Activated naive CD4-positive, alpha-beta T cell treated with anti-CD3 and anti-CD28 coated beads, Interleukin-2, amount 10 ng/mL, durations not matched to agents 7 days and 5 days (primary cell): Measurements from ENCODE around the gene RAB3C.

Experiments used
- CTCF ChIA-PET: fragments of 350-600 bp; sonication (Branson Sonifier 250); formaldehyde crosslinking; loops from one replicate; lab custom pipeline; 2021; ENCODE audit warnings: antibody characterized with exemption; lab: Charles Lee
- DNase-seq: peaks from one replicate; pipeline ENCODE4 v3.0.0-alpha.2; 2020
- H3K27ac Mint-ChIP-seq: one replicate; pipeline ENCODE4 v1.8.0; 2021; ENCODE audit warnings: mild to moderate bottlenecking, moderate library complexity, mixed read lengths
- H3K27me3 Mint-ChIP-seq: one replicate; pipeline ENCODE4 v1.8.0; 2021; ENCODE audit warnings: mild to moderate bottlenecking, mixed read lengths
- H3K36me3 Mint-ChIP-seq: one replicate; pipeline ENCODE4 v1.8.0; 2021; ENCODE audit warnings: mixed read lengths
- H3K4me1 Mint-ChIP-seq: one replicate; pipeline ENCODE4 v1.8.0; 2021; ENCODE audit warnings: mixed read lengths
- H3K4me3 Mint-ChIP-seq: one replicate; pipeline ENCODE4 v1.8.0; 2021; ENCODE audit warnings: mild to moderate bottlenecking, moderate library complexity, mixed read lengths
- H3K9me3 Mint-ChIP-seq: one replicate; pipeline ENCODE4 v1.8.0; 2021; ENCODE audit warnings: mixed read lengths

Gene RAB3C

DNA sequence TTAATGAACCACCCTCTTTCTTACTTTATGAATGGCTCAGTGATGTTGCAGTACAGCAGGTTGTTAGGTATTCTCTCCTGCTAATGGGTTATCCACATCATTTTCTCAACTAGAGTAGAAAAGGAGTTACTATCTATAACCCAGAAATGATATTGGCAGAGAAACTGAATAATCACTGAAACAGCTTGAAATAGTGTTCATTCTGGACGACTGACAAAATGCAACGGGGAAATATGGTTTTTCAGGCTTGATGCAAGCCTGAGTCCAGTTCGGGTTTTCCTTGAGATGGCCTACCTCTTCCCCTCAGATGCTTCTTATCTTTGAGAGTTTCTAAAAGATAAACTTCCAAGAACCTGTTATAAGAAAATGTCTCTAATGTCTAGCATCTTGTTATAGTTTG, 187.3 kb downstream of the RAB3C start:
- Mint-ChIP-seq H3K36me3 (no peaks in the 10 kb centered on the region), H3K27me3 (peaks cover 11% of the 10 kb centered on the region), H3K4me1 (no peaks in the 10 kb centered on the region)

DNA sequence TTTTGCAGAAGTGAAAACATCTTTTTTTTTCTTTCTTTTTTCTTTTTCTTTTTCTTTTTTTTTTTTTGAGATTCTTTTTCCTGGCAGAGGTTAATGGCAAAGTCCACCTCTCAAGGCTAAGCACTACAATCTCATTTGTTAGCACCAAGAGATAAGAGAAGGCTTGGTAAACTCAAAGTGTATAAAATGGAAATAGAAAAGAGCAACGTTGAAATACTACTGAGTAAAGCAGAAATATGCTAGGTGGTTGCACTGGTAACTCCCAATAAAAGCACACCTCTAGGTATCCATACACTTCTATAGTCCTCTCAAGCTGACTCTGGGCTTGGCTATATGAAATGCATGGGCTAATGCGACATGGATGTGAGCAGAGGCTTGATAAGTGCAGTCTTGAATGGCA, 188.9 kb downstream of the RAB3C start:
- Mint-ChIP-seq H3K36me3 (no peaks in the 10 kb centered on the region), H3K4me1 (no peaks in the 10 kb centered on the region), H3K4me3 (no peak overlapping the region), H3K9me3 (no peaks in the 10 kb centered on the region), H3K27ac (no peak overlapping the region), H3K27me3 (peaks cover 12% of the 10 kb centered on the region)
- CTCF ChIA-PET: no interaction called here
- no peak for DNase-seq

More for the DNA sequence above, 187.3 kb downstream of the RAB3C start:
- Mint-ChIP-seq H3K27ac (no peak overlapping the region), H3K9me3 (no peaks in the 10 kb centered on the region), H3K4me3 (no peak overlapping the region)
- DNase-seq: no peak
- CTCF ChIA-PET: no interaction called here

DNA sequence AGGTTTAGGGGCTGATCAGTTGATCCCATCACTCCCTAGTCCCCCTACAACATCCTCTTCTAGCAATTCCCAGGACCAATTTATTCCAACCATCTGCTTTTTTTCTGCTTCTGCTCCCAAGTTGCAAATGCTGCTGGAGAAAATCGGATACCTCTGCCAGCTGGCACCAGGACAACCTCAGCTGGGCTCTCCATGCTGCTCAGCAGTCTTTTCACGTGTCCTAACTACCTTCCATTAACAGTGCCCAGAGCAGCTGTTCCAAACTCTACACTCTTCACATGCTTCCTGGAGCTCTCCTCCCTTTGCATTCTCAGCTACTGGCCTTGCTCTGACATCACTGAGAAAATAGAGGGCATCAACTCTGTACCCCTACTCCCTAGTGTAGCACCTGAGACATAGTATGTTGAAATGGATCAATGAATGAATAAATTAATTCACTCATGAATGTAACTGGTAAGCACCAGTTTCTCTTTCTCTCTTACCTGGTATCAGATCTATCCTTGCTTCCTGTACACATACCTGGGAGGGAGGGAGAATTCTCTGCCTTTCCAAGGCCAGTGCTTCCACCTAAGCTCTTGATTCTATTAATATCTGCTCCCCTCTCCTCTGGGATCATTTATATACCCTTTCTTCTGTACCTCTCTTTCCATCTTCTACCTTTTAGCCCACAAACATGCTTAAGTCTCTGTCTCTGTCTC, 191.0 kb downstream of the RAB3C start:
- no peaks in the 10 kb centered on the region for H3K4me1 Mint-ChIP-seq
- H3K9me3 Mint-ChIP-seq: no peaks in the 10 kb centered on the region
- H3K27me3 Mint-ChIP-seq: peaks cover 12% of the 10 kb centered on the region
- H3K27ac Mint-ChIP-seq: no peak overlapping the region
- H3K4me3 Mint-ChIP-seq: no peak overlapping the region
- CTCF ChIA-PET: no interaction called here
- no peak for DNase-seq
- H3K36me3 Mint-ChIP-seq: no peaks in the 10 kb centered on the region

DNA sequence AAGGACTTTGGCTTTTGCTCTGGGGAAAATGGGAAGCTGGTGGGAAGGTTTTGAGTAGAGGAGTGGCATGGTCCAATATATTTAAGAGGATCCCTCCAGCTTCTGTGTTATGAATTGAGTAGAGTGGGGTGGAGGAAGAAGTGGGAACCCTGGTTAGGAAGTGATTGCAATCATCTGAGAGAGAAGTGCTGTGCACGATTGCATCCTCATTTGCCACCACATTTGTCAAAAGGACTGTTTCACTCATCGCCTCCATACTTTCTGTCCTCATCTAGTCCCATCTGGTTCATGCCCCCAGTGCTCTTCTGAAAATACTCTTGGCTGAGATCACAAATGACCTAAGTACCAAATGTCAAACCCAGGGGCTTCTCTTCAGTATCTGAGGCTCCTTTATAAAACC, 192.1 kb downstream of the RAB3C start:
- peaks cover 12% of the 10 kb centered on the region for H3K27me3 Mint-ChIP-seq
- H3K4me1 Mint-ChIP-seq: no peaks in the 10 kb centered on the region
- DNase-seq: no peak
- no peak overlapping the region for H3K27ac Mint-ChIP-seq
- H3K4me3 Mint-ChIP-seq: no peak overlapping the region
- CTCF ChIA-PET: no interaction called here
- H3K9me3 Mint-ChIP-seq: no peaks in the 10 kb centered on the region
- no peaks in the 10 kb centered on the region for H3K36me3 Mint-ChIP-seq

DNA sequence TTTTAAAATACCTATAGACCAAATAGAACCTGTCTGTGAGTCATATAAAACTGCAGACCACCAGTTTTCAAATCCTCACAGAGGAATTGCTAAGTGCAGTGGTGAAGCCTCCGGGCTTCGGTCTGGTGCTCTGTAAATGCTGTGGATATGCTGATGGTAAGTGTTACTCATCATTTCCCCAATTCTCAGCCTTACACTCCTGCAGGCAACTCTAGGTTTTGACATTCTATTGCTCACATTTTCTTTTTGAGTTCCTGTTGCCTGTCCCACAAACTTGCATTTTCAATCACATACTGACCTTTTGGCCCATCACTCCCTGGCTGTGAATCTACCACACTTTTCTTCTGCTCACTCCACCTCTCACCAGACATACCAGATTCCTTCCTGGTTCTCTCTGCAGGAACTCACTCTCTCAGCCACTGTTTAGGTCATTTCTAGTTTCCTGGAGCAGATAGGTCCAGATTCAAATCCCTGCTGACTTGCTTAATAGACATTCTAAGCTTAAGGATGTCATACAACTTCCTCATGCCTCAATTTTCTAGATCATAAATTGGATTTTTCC, 192.9 kb downstream of the RAB3C start:
- Mint-ChIP-seq H3K27ac (no peak overlapping the region), H3K4me3 (no peak overlapping the region), H3K27me3 (peaks cover 12% of the 10 kb centered on the region), H3K4me1 (no peaks in the 10 kb centered on the region), H3K36me3 (no peaks in the 10 kb centered on the region), H3K9me3 (no peaks in the 10 kb centered on the region)
- DNase-seq: no peak
- CTCF ChIA-PET: interaction anchor here (1.0 kb wide), 1 partner anchor 39 kb away, joined by 3 read pairs; no protein-coding TSS in a partner anchor

DNA sequence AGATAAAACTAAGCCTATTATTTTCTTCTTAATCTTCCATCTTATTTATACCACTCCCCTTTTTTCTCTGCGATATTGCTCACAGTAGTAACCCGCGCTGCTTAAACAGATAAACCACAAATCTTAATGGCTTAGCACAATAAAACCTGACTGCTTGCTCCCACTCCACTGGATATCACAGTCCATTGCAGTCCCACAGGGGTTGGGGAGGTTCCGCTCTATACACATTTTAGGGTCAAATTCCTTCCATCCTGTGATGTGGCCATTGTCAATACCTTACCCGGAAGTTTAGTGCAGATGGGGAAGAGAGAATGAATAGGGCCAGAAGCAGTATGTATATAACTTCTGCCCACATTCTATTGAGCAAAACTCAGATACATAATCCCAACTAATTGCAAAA, 193.7 kb downstream of the RAB3C start:
- H3K27ac Mint-ChIP-seq: no peak overlapping the region

DNA sequence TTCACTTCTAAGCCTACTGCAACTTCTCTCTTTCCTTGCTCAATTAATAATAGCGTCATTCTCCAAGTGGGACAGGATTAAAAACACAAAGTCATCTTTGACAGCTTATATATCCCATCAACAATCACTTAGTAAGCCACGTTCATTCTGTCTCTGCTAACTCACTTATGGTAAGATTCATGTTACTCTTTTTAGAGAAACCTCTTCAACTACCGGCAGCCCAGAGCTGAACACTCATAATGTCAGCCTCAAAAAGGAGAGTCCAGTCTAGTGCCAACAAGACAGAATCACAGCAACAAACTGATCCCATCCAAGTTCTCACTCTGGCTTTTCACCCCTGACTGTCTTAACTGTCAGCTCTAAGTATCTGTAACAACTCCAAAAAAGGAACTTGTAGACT, 196.0 kb downstream of the RAB3C start:
- Mint-ChIP-seq H3K9me3 (no peaks in the 10 kb centered on the region), H3K36me3 (no peaks in the 10 kb centered on the region)
- CTCF ChIA-PET: no interaction called here

More for the DNA sequence above, 193.7 kb downstream of the RAB3C start:
- Mint-ChIP-seq H3K36me3 (no peaks in the 10 kb centered on the region), H3K27me3 (peaks cover 12% of the 10 kb centered on the region), H3K9me3 (no peaks in the 10 kb centered on the region), H3K4me3 (no peak overlapping the region), H3K4me1 (no peaks in the 10 kb centered on the region)
- DNase-seq: no peak
- CTCF ChIA-PET: interaction anchor here (1.0 kb wide), 1 partner anchor 38 kb away, joined by 3 read pairs; no protein-coding TSS in a partner anchor

DNA sequence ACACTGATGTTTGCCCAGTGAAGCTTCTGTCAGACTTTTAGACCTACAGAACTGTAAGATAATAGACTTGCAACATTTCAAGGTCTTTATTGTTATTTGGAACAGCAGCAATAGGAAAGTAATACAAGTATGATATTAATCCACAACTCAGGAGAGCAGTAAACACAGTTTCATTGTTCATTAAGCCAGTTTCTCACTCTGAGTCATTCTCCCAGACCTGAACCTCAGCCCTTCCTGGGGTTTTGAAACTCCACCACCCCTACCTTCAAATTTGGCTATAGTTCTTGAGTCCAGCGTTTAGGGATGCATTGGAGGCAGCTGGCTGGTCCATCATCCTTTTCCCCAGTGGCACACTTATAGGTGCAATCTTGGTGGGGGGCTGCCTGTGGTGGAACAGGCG, 203.2 kb downstream of the RAB3C start:
- H3K9me3 Mint-ChIP-seq: no peaks in the 10 kb centered on the region
- H3K36me3 Mint-ChIP-seq: no peaks in the 10 kb centered on the region
- no peak for DNase-seq
- H3K4me3 Mint-ChIP-seq: no peak overlapping the region
- peaks cover 14% of the 10 kb centered on the region for H3K27me3 Mint-ChIP-seq
- CTCF ChIA-PET: no interaction called here
- H3K4me1 Mint-ChIP-seq: no peaks in the 10 kb centered on the region
- no peak overlapping the region for H3K27ac Mint-ChIP-seq

More for the DNA sequence above, 196.0 kb downstream of the RAB3C start:
- DNase-seq: no peak
- Mint-ChIP-seq H3K4me3 (no peak overlapping the region), H3K27me3 (peaks cover 7% of the 10 kb centered on the region), H3K4me1 (no peaks in the 10 kb centered on the region), H3K27ac (no peak overlapping the region)

DNA sequence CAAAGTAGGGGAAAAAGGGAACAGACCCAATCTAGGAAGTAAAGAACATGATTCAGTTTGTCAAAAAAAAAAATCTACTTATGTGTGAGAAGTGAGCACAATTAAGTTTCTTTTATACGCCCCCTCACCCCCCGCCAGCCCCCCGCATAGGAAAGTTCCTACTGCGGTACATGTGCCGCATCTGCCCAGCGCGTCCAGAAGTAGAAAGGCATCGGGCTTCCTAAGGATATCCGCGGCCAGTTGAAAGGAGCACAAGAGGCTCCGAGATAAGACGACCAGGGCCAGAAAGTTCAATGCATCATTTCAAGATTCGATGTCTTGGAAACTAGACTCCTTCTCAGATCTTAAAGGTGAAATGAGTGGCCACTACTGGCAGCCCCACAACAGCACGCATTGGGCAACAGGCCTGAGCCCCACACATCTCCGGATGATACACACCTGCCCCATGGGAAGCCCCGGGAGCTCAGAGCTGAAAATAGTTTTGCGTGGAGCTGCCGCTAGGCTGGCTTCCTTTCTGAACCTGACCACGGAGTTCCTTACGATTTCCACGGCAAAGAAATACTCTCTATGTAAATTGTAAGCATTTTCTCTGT, 203.9 kb downstream of the RAB3C start:
- H3K4me3 Mint-ChIP-seq: no peak overlapping the region
- no peak overlapping the region for H3K27ac Mint-ChIP-seq
- H3K4me1 Mint-ChIP-seq: no peaks in the 10 kb centered on the region
- H3K36me3 Mint-ChIP-seq: no peaks in the 10 kb centered on the region
- H3K27me3 Mint-ChIP-seq: peaks cover 16% of the 10 kb centered on the region
- no peak for DNase-seq
- CTCF ChIA-PET: no interaction called here
- H3K9me3 Mint-ChIP-seq: no peaks in the 10 kb centered on the region

DNA sequence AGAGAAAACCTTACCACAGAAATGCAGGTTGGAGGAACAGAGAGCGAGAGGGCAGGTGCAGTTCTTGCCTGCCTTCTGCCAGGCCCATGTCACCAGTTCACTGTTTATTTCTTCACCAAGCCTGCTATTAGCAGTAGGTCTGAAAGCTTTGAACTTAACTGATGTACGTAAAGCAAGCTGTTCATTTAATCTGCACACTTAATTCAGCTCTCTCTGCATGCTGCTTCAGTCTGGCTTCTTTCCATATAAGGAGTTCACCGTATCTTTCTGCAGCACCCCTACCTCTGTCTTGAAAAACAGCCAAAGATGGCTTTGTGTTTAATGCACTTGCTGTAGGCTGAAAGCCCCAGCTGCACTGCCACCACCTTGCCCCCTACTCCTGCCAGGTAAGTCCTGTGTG, 205.1 kb downstream of the RAB3C start:
- H3K9me3 Mint-ChIP-seq: no peaks in the 10 kb centered on the region
- no peaks in the 10 kb centered on the region for H3K36me3 Mint-ChIP-seq
- DNase-seq: no peak
- no peak overlapping the region for H3K4me3 Mint-ChIP-seq
- no peaks in the 10 kb centered on the region for H3K4me1 Mint-ChIP-seq
- CTCF ChIA-PET: no interaction called here
- H3K27me3 Mint-ChIP-seq: peaks cover 16% of the 10 kb centered on the region
- H3K27ac Mint-ChIP-seq: no peak overlapping the region

DNA sequence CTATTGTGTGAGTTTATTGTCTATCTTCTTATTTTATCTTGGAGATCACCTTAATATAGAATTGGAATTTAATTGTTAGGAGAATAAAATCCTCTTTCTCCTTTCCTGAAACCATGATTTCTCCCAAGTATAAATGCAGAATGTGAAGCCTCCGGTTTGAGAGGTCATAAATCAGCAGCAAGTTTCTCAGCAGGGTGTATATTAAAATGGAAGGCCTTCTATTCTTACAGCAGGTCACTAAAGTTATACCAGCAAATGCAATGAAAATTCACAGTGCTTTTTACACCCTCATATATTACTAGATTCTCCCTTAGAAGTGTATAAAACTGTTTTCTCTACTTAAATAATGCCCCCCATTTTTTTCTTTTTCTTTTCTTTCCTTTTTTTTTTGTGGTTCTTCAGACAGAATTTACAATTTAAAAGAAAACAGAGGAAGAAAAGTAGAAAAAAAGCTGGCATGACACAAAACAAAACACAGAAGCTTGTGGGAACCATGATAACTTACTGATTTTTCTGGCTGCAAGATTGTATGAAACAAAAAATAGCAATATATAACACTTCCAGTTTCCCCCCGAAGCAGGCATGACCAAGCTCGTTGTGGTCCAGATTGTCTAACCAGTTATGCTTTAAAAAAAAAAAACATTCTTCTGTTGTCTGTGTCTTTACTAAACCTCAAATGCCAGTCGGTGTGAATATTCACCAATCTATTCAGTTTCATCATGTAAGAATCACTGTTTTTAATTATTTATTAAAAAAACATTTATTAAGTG, 211.2 kb downstream of the RAB3C start:
- Mint-ChIP-seq H3K4me1 (no peaks in the 10 kb centered on the region), H3K27ac (no peak overlapping the region), H3K9me3 (no peaks in the 10 kb centered on the region), H3K27me3 (peaks cover 5% of the 10 kb centered on the region), H3K4me3 (no peak overlapping the region), H3K36me3 (no peaks in the 10 kb centered on the region)
- DNase-seq: no peak
- CTCF ChIA-PET: interaction anchor here (0.7 kb wide), 1 partner anchor 421 kb away, joined by 3 read pairs; no protein-coding TSS in a partner anchor

DNA sequence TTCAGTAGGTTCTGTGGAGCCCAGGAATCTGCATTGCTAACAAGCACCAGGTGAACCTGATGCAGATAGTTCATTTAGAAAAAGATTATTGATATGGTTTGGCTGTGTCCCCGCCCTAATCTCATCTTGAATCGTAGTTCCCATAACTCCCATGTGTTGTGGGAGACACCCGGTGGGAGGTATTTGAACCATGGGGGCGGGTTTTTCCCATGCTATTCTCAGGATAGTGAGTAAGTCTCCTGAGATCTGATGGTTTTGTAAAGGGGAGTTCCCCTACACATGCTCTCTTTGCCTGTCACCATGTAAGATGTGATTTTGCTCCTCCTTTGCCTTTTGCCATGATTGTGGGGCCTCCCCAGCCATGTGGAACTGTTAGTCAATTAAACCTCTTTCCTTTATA, 212.0 kb downstream of the RAB3C start:
- no peak for DNase-seq
- Mint-ChIP-seq H3K36me3 (no peaks in the 10 kb centered on the region), H3K27ac (no peak overlapping the region), H3K9me3 (no peaks in the 10 kb centered on the region), H3K27me3 (peaks cover 5% of the 10 kb centered on the region), H3K4me3 (no peak overlapping the region), H3K4me1 (no peaks in the 10 kb centered on the region)
- CTCF ChIA-PET: no interaction called here

DNA sequence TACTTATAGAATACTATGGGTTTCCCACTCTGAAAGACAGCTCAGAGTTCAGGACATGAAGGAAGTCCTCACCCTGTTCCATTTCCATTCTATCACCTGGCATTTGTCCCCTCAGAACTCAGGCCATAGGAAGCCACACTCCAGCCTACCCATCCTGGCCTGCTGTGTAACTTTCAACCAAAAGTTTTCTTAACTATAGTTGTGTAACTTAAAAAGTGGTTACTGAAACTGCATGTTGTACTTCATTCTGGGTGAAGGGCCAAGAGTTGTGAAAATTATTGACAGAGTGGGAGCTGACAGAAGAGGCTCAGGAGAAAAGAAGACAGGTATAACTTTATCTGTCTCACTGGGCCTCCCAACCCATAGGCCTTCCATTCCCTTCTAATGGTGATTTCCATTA, 212.5 kb downstream of the RAB3C start:
- no peaks in the 10 kb centered on the region for H3K36me3 Mint-ChIP-seq
- DNase-seq: no peak
- CTCF ChIA-PET: no interaction called here
- H3K27me3 Mint-ChIP-seq: peaks cover 6% of the 10 kb centered on the region
- no peaks in the 10 kb centered on the region for H3K9me3 Mint-ChIP-seq
- H3K4me3 Mint-ChIP-seq: no peak overlapping the region
- no peak overlapping the region for H3K27ac Mint-ChIP-seq
- H3K4me1 Mint-ChIP-seq: no peaks in the 10 kb centered on the region

DNA sequence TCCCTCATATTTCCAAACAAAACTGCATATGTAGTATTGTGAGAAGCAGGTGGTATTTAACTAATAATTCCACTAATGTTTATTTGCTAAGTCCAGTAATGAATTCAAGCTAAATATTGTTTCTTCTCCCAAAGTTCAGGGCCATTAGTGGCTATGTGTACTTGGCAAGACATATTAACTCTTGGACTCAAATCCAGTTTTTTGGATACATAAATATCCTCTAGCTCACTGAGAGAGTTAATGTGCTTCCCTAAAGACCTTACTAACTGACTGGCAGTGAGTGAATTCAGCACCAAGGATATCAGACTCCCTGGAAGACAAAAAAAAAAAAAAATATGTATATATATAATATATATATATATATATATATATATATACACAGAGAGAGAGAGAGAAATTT, 214.1 kb downstream of the RAB3C start:
- CTCF ChIA-PET: no interaction called here
- Mint-ChIP-seq H3K36me3 (no peaks in the 10 kb centered on the region), H3K4me3 (no peak overlapping the region), H3K9me3 (no peaks in the 10 kb centered on the region), H3K27ac (no peak overlapping the region), H3K4me1 (no peaks in the 10 kb centered on the region), H3K27me3 (peaks cover 4% of the 10 kb centered on the region)
- no peak for DNase-seq
